ENCODE data around the gene DUSP23.

The DUSP23 gene

GRCh38 chr1:159815926-159816325, 35.2 kb downstream of the DUSP23 start:
- DNase-seq (ENCODE audit: low read depth), result no peak
- no peak overlapping the region for H3K4me3 ChIP-seq (ENCODE audit: low read depth, low read length)
- TF ChIP-seq CTCF (IDR thresholded peaks at IDR 0.05; ENCODE audit: insufficient read depth, low read depth, low read length, missing control alignments), result no peak

GRCh38 chr1:159817276-159818041, 36.7 kb downstream of the DUSP23 start:
- TF ChIP-seq CTCF (IDR thresholded peaks at IDR 0.05; ENCODE audit: insufficient read depth, low read depth, low read length, missing control alignments), result no peak
- no peak for DNase-seq (ENCODE audit: low read depth)
- no peak overlapping the region for H3K4me3 ChIP-seq (ENCODE audit: low read depth, low read length)

- no peak for DNase-seq (ENCODE audit: low read depth)
- TF ChIP-seq CTCF (IDR thresholded peaks at IDR 0.05; ENCODE audit: insufficient read depth, low read depth, low read length, missing control alignments), result no peak
- no peak overlapping the region for H3K4me3 ChIP-seq (ENCODE audit: low read depth, low read length)
Observed at GRCh38 chr1:159821171-159821867, 40.6 kb downstream of the DUSP23 start.

GRCh38 chr1:159823406-159823805, 42.6 kb downstream of the DUSP23 start:
- TF ChIP-seq CTCF (IDR thresholded peaks at IDR 0.05; ENCODE audit: insufficient read depth, low read depth, low read length, missing control alignments), result no peak
- DNase-seq (ENCODE audit: low read depth), result no peak
- H3K4me3 ChIP-seq (ENCODE audit: low read depth, low read length), result no peak overlapping the region

- no peak overlapping the region for H3K4me3 ChIP-seq (ENCODE audit: low read depth, low read length)
- no peak for TF ChIP-seq CTCF (IDR thresholded peaks at IDR 0.05; ENCODE audit: insufficient read depth, low read depth, low read length, missing control alignments)
- DNase-seq (ENCODE audit: low read depth), result no peak
Observed at GRCh38 chr1:159825564-159825963, 44.8 kb downstream of the DUSP23 start.

GRCh38 chr1:159826441-159827101, 45.8 kb downstream of the DUSP23 start, which contains the start of gene SLAMF8:
Gene SLAMF8 (plus strand): TSS chr1:159826873. CDS start chr1:159826899, 26 bp downstream.
- DNase-seq (ENCODE audit: low read depth), result peak; percentile 72
- no peak within 1 kb of the TSS for H3K4me3 ChIP-seq (ENCODE audit: low read depth, low read length)
- no peak for TF ChIP-seq CTCF (IDR thresholded peaks at IDR 0.05; ENCODE audit: insufficient read depth, low read depth, low read length, missing control alignments)

Measured in GM12865 (cell line).